ENCODE results near the gene NT5DC3.

DNA sequence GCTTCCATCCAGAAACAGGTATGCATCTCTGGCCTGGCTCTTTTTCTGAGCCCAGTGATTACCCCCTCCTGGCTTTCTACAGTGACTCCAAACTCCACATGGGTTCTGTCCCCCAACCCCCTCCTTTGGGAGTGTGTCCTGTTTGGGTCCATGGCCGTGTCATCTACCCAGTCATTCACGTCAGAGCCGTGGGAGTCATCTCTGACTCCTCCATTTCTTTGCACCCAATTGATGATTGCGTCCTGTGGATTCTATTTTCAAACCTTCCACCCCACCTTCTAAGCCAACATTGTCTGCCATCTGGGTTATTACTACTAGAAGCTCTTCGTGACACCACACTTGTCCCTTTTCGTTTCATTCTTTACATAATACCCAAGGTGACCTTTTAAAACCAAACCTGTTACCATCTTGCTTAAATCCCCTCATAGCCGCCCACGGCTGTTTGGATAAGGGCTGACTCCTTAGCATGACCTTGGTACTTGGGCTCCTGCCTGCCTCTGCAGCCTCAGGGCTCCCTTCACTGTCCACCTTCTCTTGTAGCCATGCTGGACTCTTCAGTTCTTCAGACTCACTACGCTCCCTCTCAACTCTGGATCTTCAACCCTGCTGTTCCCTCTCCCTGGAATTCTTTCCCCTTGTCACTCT, 38.1 kb upstream of the NT5DC3 start:
- TF ChIP-seq, protein P1, sequence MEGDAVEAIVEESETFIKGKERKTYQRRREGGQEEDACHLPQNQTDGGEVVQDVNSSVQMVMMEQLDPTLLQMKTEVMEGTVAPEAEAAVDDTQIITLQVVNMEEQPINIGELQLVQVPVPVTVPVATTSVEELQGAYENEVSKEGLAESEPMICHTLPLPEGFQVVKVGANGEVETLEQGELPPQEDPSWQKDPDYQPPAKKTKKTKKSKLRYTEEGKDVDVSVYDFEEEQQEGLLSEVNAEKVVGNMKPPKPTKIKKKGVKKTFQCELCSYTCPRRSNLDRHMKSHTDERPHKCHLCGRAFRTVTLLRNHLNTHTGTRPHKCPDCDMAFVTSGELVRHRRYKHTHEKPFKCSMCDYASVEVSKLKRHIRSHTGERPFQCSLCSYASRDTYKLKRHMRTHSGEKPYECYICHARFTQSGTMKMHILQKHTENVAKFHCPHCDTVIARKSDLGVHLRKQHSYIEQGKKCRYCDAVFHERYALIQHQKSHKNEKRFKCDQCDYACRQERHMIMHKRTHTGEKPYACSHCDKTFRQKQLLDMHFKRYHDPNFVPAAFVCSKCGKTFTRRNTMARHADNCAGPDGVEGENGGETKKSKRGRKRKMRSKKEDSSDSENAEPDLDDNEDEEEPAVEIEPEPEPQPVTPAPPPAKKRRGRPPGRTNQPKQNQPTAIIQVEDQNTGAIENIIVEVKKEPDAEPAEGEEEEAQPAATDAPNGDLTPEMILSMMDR (IDR thresholded peaks at IDR 0.05; ENCODE audit: low read length): no peak
- no peak for TF ChIP-seq EZH2phosphoT487 (IDR thresholded peaks at IDR 0.05; ENCODE audit: low read length)

Measured in MM.1S (cell line).